ENCODE results near the gene NCAM2. TPM values are rescaled to one million over a fixed set of nuclear protein-coding genes. Genes with fewer than 3 reads are reported as not detected.

Gene NCAM2
- total RNA-seq, 1 donor from 2014 or later = 16.3 TPM

DNA sequence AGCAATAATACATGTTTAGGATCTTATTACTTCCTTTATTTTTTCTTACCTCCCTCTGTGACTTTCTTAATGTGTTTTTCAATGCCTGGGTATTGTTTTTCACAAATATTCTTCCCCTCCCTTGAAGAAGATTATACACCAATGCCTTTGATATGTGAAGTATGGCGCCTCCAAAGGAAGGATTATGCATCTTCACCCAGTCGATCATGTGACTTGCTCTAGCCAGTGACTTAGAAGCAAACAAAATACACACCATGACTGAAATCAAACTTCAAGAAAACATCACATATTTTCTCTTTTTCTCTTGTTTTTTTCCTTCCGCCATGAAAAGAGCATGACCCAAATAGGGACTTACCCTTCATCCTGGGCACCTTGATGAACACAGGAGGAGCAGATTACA lies 297.1 kb downstream of the NCAM2 start:
- Mint-ChIP-seq H3K4me1 (ENCODE audit: low read depth) (no peaks in the 10 kb centered on the region), H3K27me3 (ENCODE audit: low read depth) (no peaks in the 10 kb centered on the region), H3K36me3 (ENCODE audit: low read depth) (peaks cover 2% of the 10 kb centered on the region), H3K27ac (ENCODE audit: unreplicated experiment) (no peak overlapping the region), H3K9me3 (ENCODE audit: low read depth) (no peaks in the 10 kb centered on the region), H3K4me3 (ENCODE audit: unreplicated experiment) (no peak overlapping the region)
- TF ChIP-seq, protein P1, sequence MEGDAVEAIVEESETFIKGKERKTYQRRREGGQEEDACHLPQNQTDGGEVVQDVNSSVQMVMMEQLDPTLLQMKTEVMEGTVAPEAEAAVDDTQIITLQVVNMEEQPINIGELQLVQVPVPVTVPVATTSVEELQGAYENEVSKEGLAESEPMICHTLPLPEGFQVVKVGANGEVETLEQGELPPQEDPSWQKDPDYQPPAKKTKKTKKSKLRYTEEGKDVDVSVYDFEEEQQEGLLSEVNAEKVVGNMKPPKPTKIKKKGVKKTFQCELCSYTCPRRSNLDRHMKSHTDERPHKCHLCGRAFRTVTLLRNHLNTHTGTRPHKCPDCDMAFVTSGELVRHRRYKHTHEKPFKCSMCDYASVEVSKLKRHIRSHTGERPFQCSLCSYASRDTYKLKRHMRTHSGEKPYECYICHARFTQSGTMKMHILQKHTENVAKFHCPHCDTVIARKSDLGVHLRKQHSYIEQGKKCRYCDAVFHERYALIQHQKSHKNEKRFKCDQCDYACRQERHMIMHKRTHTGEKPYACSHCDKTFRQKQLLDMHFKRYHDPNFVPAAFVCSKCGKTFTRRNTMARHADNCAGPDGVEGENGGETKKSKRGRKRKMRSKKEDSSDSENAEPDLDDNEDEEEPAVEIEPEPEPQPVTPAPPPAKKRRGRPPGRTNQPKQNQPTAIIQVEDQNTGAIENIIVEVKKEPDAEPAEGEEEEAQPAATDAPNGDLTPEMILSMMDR (IDR thresholded peaks at IDR 0.05) = peak; percentile 16
- no peak for DNase-seq (ENCODE audit: low spot score)

DNA sequence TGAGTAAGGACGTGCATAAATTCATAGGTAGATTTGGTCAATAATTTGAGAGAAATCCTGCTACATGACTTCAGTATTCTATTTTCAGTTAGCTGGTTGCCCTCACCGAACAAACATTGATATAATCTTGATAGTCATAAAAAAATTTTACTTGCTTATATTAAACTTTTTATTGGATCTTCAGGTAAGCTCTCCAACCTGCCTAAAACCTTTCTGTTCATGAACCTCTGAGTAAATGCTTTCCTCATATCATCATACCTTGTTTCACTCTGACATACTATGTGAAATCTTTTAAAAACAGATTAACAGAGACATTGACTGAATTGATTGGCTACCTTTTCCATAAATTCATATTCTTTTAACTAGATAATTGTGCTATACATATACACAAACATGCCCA lies 299.0 kb downstream of the NCAM2 start:
- no peak overlapping the region for H3K27ac Mint-ChIP-seq (ENCODE audit: unreplicated experiment)
- TF ChIP-seq, protein P1 (IDR thresholded peaks at IDR 0.05) = no peak
- no peaks in the 10 kb centered on the region for H3K4me1 Mint-ChIP-seq (ENCODE audit: low read depth)
- peaks cover 2% of the 10 kb centered on the region for H3K36me3 Mint-ChIP-seq (ENCODE audit: low read depth)
- H3K27me3 Mint-ChIP-seq (ENCODE audit: low read depth) = no peaks in the 10 kb centered on the region
- H3K9me3 Mint-ChIP-seq (ENCODE audit: low read depth) = peaks cover 1% of the 10 kb centered on the region
- H3K4me3 Mint-ChIP-seq (ENCODE audit: unreplicated experiment) = no peak overlapping the region
- no peak for DNase-seq (ENCODE audit: low spot score)

DNA sequence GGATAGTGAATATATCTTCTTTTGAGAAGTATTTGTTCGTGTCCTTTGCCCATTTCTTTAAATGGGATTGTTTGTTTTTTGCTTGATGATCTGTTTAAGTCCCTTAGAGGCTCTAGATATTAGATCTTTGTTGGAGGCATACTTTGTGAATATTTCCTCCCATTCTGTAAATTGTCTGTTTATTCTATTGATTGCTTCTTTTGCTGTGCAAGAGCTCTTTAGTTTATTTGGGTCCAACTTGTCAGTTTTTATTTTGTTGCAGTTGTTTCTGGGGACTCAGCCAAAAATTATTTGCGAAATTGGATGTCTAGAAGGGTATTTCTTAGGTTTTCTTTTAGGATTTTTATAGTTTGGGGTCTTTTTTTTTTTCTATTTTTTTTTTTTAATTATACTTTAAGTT lies 302.8 kb downstream of the NCAM2 start:
- Mint-ChIP-seq H3K4me1 (ENCODE audit: low read depth) (no peaks in the 10 kb centered on the region), H3K27ac (ENCODE audit: unreplicated experiment) (no peak overlapping the region), H3K36me3 (ENCODE audit: low read depth) (peaks cover 2% of the 10 kb centered on the region), H3K4me3 (ENCODE audit: unreplicated experiment) (no peak overlapping the region), H3K9me3 (ENCODE audit: low read depth) (peaks cover 4% of the 10 kb centered on the region), H3K27me3 (ENCODE audit: low read depth) (no peaks in the 10 kb centered on the region)
- TF ChIP-seq, protein P1 (IDR thresholded peaks at IDR 0.05) = no peak
- no peak for DNase-seq (ENCODE audit: low spot score)

DNA sequence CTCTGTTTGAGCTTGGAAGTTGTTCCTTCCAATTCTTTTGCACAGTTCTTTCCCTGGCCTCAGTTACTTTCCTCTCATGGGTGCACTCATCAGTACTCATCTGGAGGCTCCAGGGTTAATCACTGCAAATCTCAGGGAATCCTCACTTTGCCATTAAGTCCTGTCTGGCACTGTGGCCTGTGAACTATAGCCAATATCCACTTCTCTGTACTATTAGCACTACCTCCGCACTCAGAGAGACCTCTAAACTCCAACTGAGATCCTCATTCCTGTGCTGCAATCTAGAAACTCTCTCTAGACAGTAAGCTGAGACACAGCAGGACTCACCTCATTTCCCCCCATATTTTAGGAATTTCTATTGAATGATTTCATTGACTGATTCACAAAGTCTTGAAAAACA lies 311.3 kb downstream of the NCAM2 start:
- TF ChIP-seq, protein P1 (IDR thresholded peaks at IDR 0.05) = no peak
- Mint-ChIP-seq H3K27ac (ENCODE audit: unreplicated experiment) (no peak overlapping the region), H3K9me3 (ENCODE audit: low read depth) (no peaks in the 10 kb centered on the region), H3K36me3 (ENCODE audit: low read depth) (no peaks in the 10 kb centered on the region), H3K4me3 (ENCODE audit: unreplicated experiment) (no peak overlapping the region), H3K27me3 (ENCODE audit: low read depth) (no peaks in the 10 kb centered on the region), H3K4me1 (ENCODE audit: low read depth) (peaks cover 5% of the 10 kb centered on the region)
- DNase-seq (ENCODE audit: low spot score) = no peak

DNA sequence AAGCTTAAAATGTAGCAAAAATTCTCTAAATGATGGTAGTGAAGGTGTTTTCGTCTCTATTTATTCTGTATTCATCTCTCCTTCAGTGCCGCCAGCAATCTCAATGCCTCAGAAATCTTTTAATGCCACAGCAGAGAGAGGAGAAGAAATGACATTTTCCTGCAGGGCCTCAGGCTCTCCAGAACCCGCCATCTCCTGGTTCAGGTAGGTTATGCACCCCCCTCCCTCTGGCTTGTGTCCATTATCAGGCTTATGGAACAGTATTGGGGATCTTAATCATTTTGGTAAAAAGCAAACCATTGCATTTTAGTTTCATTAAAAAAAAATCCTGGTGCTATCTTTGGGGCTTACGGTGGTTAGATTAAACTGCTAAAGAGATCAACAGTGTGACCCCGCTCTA lies 326.1 kb downstream of the NCAM2 start:
- no peak for DNase-seq (ENCODE audit: low spot score)
- Mint-ChIP-seq H3K4me1 (ENCODE audit: low read depth) (no peaks in the 10 kb centered on the region), H3K27ac (ENCODE audit: unreplicated experiment) (no peak overlapping the region), H3K4me3 (ENCODE audit: unreplicated experiment) (no peak overlapping the region), H3K27me3 (ENCODE audit: low read depth) (no peaks in the 10 kb centered on the region), H3K9me3 (ENCODE audit: low read depth) (peaks cover 4% of the 10 kb centered on the region), H3K36me3 (ENCODE audit: low read depth) (no peaks in the 10 kb centered on the region)
- TF ChIP-seq, protein P1 (IDR thresholded peaks at IDR 0.05) = no peak

Measured in chondrocyte (in vitro differentiated cells).